ENCODE data around the gene ZDHHC8. TPM values are rescaled to one million over a fixed set of nuclear protein-coding genes. Genes with fewer than 3 reads are reported as not detected.

The ZDHHC8 gene
- total RNA-seq, 1 experiment from 2014 or later: 51.7 TPM

DNA sequence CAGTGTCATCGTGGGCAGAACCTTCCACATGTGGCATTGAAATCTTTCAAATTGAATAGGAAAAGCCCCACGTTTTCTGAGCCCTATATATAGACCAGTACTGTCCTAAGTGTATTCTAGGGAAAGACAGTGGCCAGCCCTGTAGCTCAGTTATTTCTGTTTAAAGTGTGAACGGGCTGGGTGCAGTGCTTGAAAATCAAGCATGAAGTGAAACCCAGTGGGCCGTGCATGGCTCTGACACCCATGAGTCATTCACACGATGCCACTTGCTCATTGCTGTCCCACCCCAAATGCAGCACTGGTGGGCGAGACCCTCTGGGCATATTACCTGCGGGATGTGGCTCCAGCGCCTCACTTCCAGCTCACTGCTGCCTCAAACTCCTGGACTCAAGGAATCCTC, 49.0 kb downstream of the ZDHHC8 start:
- H3K56ac ChIP-seq (ENCODE audit: insufficient read length, low read depth, low read length): no peak overlapping the region
- TF ChIP-seq, protein P1, sequence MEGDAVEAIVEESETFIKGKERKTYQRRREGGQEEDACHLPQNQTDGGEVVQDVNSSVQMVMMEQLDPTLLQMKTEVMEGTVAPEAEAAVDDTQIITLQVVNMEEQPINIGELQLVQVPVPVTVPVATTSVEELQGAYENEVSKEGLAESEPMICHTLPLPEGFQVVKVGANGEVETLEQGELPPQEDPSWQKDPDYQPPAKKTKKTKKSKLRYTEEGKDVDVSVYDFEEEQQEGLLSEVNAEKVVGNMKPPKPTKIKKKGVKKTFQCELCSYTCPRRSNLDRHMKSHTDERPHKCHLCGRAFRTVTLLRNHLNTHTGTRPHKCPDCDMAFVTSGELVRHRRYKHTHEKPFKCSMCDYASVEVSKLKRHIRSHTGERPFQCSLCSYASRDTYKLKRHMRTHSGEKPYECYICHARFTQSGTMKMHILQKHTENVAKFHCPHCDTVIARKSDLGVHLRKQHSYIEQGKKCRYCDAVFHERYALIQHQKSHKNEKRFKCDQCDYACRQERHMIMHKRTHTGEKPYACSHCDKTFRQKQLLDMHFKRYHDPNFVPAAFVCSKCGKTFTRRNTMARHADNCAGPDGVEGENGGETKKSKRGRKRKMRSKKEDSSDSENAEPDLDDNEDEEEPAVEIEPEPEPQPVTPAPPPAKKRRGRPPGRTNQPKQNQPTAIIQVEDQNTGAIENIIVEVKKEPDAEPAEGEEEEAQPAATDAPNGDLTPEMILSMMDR (conservative IDR thresholded peaks at IDR 0.05): no peak
- Mint-ChIP-seq H3K4me1 (peaks cover 3 to 4% of the 10 kb centered on the region in 2 experiments; a peak in 1 of 4 replicates), H3K9me3 (no peaks in the 10 kb centered on the region; a peak in 1 of 5 replicates), H3K4me3 (no peak overlapping the region), H3K27me3 (ENCODE audit: low read depth) (no peaks in the 10 kb centered on the region; the same call in 1 of the 2 replicates), H3K27ac (no peak overlapping the region), H3K36me3 (ENCODE audit: insufficient read depth in 1 of 3, low read depth in 3 of 3) (no peaks in the 10 kb centered on the region)
- H3K27me3 ChIP-seq (ENCODE audit: insufficient read depth, low read length): no peaks in the 10 kb centered on the region
- H3K79me1 ChIP-seq (ENCODE audit: insufficient read depth, low read depth, low read length, poor library complexity, severe bottlenecking): no peaks in the 10 kb centered on the region
- H4K8ac ChIP-seq (replicated peaks; ENCODE audit: insufficient read length, low read depth, low read length): no peak overlapping the region
- no peaks in the 10 kb centered on the region for H3K79me2 ChIP-seq (ENCODE audit: insufficient read depth, low read length)
- H2BK5ac ChIP-seq (ENCODE audit: insufficient read length, low read length): no peak overlapping the region
- no peak overlapping the region for H4K91ac ChIP-seq (ENCODE audit: insufficient read length, low read depth, low read length)
- H3K9ac ChIP-seq (ENCODE audit: extremely low read depth, insufficient read length, low read length): no peak overlapping the region
- no peak overlapping the region for H3K23ac ChIP-seq (ENCODE audit: insufficient read length, low read depth, low read length)
- no peak overlapping the region for H2AFZ ChIP-seq (ENCODE audit: low read length)
- H2BK20ac ChIP-seq (ENCODE audit: low read depth, low read length, poor library complexity, severe bottlenecking): no peak overlapping the region
- no peak overlapping the region for H3T11ph ChIP-seq (ENCODE audit: low read length)
- H2BK12ac ChIP-seq (ENCODE audit: insufficient read length, low read depth, low read length): no peak overlapping the region
- H2BK15ac ChIP-seq (ENCODE audit: low read depth, low read length): no peak overlapping the region
- peaks cover 3% of the 10 kb centered on the region for H4K20me1 ChIP-seq (ENCODE audit: control insufficient read depth, insufficient read depth, insufficient read length)
- no CpG with 5 or more reads among the region's 8 CpGs for WGBS (ENCODE audit: extremely low coverage, insufficient read length, low lambda C conversion rate)
- H3K14ac ChIP-seq (ENCODE audit: insufficient read depth, low read length): no peak overlapping the region
- H2AK5ac ChIP-seq (ENCODE audit: insufficient read length, low read length): no peak overlapping the region
- H3K4me1 ChIP-seq (ENCODE audit: insufficient read depth, low read length): no peaks in the 10 kb centered on the region
- no peak overlapping the region for H4K5ac ChIP-seq (ENCODE audit: insufficient read length, low read depth, low read length)
- H3K4ac ChIP-seq (ENCODE audit: low read depth, low read length): no peak overlapping the region
- H3K27ac ChIP-seq (ENCODE audit: insufficient read length, low read depth, low read length): no peak overlapping the region
- H3K18ac ChIP-seq (ENCODE audit: insufficient read length, low read depth, low read length): no peak overlapping the region
- no peaks in the 10 kb centered on the region for H3K23me2 ChIP-seq (ENCODE audit: insufficient read length, low read depth, low read length, poor library complexity, severe bottlenecking)
- no peak for DNase-seq
- no peak overlapping the region for H2BK120ac ChIP-seq (ENCODE audit: low read depth, low read length, poor library complexity, severe bottlenecking)
- H3K4me2 ChIP-seq (ENCODE audit: insufficient read depth, insufficient read length, low read length): no peak overlapping the region
- no peaks in the 10 kb centered on the region for H3K9me3 ChIP-seq (ENCODE audit: control insufficient read depth, low read depth, low read length)
